Hypothalamus (tissue), 51 donors: Measurements from ENCODE around the gene ABCA13.

Source experiments
- DNase-seq, 51 donors: peaks; one replicate each; lab custom pipeline; 2025; lab: John Stamatoyannopoulos, UW

ABCA13 gene

GRCh38 chr7:48242846-48243245 lies 71.6 kb downstream of the ABCA13 start:
- no peak for DNase-seq

DNA sequence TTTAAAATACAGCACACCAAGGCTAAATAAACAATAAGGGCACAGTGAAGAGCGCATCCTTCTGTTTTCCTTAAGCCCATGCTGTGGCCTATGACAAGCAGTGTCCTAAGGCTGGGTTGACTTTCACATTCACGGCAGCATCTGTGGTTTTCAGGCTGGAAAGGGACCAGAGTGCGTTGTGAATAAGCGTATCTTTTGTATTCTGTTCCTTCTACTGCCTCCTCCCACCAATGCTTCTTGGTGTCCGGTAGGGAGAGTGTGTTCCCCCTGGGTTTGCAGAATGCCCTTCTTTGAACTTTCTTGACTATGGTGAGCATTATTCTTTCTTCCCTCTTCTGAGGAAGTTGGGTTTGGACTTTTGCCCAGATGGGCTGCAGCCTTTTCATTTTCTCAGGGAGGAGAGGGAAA lies 73.6 kb downstream of the ABCA13 start:
- DNase-seq, result peak in 12 of 51 donors; percentile 1 to 37 (median 15)

- DNase-seq, result peak in 1 of 51 donors; percentile 6
Observed at GRCh38 chr7:48245751-48246472, 74.7 kb downstream of the ABCA13 start.

- no peak for DNase-seq
Observed at GRCh38 chr7:48249166-48249565, 77.9 kb downstream of the ABCA13 start.

DNA sequence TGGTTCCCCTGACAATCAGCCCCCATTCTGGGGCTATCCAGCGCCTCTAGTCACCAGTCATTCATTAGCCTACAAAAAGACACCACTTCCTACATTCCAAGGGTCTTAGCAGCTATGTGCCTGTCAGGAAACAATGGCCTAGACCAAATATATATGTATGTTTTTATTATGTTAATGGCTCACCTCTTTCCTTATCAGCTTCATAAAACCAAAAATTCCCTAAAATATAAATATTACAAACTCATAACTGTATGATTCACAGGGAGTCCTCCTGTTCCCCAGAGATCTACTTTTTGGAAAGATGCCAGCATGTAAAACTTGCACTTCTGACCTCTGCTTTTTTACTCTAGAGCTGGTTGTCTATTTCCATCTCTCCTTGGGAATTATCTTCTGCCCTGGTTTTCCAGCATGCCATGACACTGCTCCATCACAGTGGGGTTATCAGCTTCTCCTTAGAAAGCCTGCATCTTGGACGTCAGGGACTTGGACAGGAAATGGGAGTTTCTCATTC lies 79.2 kb downstream of the ABCA13 start:
- no peak for DNase-seq

- DNase-seq, result no peak
Observed at GRCh38 chr7:48251766-48252165, 80.5 kb downstream of the ABCA13 start.

GRCh38 chr7:48252995-48253394 lies 81.7 kb downstream of the ABCA13 start:
- no peak for DNase-seq

GRCh38 chr7:48255046-48255445 lies 83.8 kb downstream of the ABCA13 start:
- DNase-seq, result no peak

GRCh38 chr7:48259463-48260280 lies 88.4 kb downstream of the ABCA13 start:
- no peak for DNase-seq

- DNase-seq, result no peak
Observed at GRCh38 chr7:48261696-48262095, 90.4 kb downstream of the ABCA13 start.

GRCh38 chr7:48262606-48263310 lies 91.5 kb downstream of the ABCA13 start:
- DNase-seq, result no peak

DNA sequence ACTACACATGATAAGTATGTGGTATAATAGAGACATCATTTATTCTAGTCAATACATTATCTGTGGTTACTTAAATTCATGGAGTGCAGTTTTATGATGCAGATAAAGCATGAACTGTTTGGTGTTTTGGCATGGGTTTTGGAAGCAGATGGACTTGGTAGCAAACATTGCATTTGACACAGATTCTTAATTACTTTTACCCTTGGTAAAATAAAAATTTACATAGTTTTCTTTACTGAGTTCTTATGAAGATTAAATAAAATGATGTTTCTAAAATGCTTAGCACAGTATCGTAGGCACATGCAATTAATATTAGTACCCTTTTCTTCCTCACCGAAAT lies 92.0 kb downstream of the ABCA13 start:
- no peak for DNase-seq

DNA sequence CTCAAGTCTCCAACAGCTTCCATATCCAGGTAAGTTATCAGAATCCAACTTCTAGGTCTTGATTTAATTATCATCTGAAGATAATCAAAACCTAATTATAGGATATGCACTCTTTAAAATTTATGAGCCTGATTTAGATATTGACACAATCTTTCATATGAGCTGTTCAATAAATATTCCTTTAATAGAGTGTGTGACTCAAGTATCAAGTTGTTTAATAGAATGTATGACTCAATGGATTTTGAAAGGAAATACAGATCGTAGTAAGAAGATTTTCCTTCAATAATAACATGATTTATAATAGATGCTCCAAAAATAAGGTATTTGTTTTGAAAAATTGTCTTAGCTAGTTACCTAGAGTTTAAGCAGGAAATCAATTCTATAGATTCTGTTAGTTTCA lies 97.8 kb downstream of the ABCA13 start:
- no peak for DNase-seq

- DNase-seq, result no peak
Observed at GRCh38 chr7:48274662-48275061, 103.4 kb downstream of the ABCA13 start.

DNA sequence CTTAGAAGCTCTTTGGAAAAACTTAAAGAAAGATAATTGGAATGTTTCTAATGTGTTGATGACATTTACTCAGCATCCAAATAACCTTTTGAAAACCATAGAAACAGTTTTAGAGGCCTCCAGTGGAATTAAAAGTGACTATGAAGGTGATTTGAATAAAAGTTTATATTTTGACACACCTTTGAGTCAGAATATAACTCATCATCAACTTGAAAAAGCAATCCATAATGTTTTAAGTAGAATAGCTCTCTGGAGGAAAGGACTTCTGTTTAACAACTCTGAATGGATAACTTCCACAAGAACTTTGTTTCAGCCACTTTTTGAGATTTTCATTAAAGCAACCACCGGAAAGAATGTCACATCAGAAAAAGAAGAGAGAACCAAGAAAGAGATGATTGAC lies 108.2 kb downstream of the ABCA13 start:
- DNase-seq, result no peak

GRCh38 chr7:48280100-48280499 lies 108.8 kb downstream of the ABCA13 start:
- DNase-seq, result no peak

GRCh38 chr7:48285373-48285772 lies 114.1 kb downstream of the ABCA13 start:
- DNase-seq, result no peak

DNA sequence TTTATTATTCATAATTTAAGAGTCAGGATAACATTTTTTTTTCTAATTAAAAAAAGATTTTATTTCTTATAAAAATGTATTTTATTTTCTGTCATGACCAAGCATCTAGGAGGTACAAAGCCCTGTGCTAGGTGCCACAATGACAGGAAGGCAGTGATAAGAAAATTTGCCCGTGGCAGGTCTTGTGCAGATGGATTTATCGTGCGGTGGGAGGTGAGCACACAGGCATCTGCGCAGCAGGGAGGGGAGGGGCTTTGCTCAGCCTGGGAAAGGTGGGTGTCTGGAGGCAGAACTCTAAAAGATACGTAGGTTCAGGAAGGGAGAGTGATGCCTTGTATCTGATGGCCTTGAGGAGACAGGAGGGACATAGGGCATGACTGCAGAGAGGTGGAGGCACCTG lies 115.6 kb downstream of the ABCA13 start:
- no peak for DNase-seq

DNA sequence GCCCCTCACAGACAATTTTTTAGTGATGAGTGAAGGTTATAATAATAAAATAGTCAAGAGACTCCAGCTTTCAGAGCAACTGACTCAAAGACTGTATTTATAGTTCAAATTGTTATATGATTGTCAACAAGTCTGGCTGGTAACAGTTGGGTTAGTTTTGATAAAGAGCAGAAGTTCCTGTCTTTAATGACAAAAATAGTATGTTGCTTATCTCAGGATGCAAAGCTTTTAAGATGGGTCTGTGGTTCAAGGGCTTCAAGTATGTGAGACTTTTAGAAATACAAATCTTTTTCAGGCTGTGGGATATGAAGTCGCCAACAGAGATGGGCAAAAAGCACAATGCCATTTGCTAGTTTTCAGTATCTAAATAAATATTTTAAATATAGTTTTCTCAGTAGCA lies 118.4 kb downstream of the ABCA13 start:
- DNase-seq, result no peak

GRCh38 chr7:48292949-48293348 lies 121.7 kb downstream of the ABCA13 start:
- DNase-seq, result no peak

DNA sequence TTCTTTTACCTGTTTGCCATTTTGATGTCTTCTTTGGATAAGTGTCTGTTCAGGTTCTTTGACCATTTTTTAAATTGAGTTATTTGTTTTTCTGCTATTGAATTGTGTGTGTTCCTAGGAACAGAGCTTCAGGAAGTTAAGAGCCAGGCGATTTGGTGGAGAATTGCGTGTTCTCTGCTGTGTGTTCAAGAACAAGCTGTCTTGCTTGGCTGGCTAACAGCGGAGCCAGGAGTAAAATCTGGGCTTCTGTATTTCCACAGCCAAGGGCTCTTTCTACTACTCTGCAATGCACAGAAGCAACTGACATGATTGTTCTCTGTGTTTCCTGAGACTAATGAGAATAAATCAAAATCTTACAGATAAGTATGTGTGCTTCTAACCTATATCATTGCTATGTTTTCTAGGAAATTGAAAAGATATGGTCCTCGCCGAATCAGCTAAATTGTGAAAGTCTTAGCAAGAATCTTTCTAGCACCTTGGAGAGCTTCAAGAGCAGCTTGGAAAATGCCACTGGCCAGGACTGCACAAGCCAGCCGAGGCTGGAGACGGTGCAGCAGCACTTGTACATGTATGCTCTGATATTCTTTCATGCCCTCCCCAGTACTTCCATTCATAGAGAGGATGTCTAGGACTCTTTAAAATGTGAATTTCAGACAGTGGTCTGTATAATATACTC lies 124.2 kb downstream of the ABCA13 start:
- no peak for DNase-seq
